ENCODE results near the gene PAFAH1B1.
"Not testable (repeated sequence)": the region's sequence is repeated elsewhere in the genome, so short reads cannot be mapped to it uniquely, and the experiment has no call there.

PAFAH1B1 gene

DNA sequence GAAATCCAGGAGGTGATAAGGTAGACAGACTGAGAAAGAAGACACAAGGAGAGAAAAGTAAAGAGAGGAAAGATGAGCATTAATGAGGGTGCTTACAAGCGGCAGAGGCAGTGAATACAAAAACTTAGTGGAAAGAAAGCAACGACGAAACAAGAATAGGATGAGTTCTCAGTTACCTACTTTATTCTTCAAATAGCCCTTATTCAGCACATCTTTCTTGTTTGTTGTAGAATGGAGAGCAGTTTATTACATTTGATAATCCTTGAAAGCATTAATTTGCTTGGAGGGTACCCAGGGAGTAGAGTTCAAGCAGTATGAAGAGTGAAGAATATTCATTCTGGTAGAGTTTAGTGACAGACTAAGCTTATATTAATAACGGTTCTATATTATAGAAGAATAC is 22.4 kb downstream of the PAFAH1B1 start:
- Histone ChIP-seq H3K4me3 (ENCODE audit: low read depth, low read length) (no peak overlapping the region), H3K27ac (ENCODE audit: low read depth, low read length) (no peak overlapping the region), H3K36me3 (ENCODE audit: control insufficient read depth, insufficient read depth, low read length) (peaks cover 9% of the 10 kb centered on the region), H3K27me3 (ENCODE audit: control insufficient read depth, insufficient read depth, low read length) (no peaks in the 10 kb centered on the region), H3K4me1 (ENCODE audit: control insufficient read depth, insufficient read depth, low read length) (0 out of 2 replicates have a peak, but pooled peaks cover 3% of the 10 kb centered on the region), H3K9ac (ENCODE audit: low read length) (no peak overlapping the region), H3K9me3 (ENCODE audit: control insufficient read depth, insufficient read depth, low read depth, low read length) (peaks cover 4% of the 10 kb centered on the region; the same call in 1 of the 2 replicates)

GRCh38 chr17:2621241-2621640 is 27.8 kb downstream of the PAFAH1B1 start:
- Histone ChIP-seq H3K4me3 (ENCODE audit: low read depth, low read length) (no peak overlapping the region), H3K4me1 (ENCODE audit: control insufficient read depth, insufficient read depth, low read length) (peaks cover 6% of the 10 kb centered on the region; the same call in 1 of the 2 replicates), H3K27ac (ENCODE audit: low read depth, low read length) (no peak overlapping the region), H3K27me3 (ENCODE audit: control insufficient read depth, insufficient read depth, low read length) (no peaks in the 10 kb centered on the region), H3K9ac (ENCODE audit: low read length) (no peak overlapping the region), H3K9me3 (ENCODE audit: control insufficient read depth, insufficient read depth, low read depth, low read length) (peaks cover 22% of the 10 kb centered on the region), H3K36me3 (ENCODE audit: control insufficient read depth, insufficient read depth, low read length) (peaks cover 27% of the 10 kb centered on the region)

- H3K36me3 ChIP-seq (ENCODE audit: control insufficient read depth, insufficient read depth, low read length): peaks cover 27% of the 10 kb centered on the region
- H3K4me3 ChIP-seq (ENCODE audit: low read depth, low read length); H3K9ac ChIP-seq (ENCODE audit: low read length); H3K27ac ChIP-seq (ENCODE audit: low read depth, low read length); H3K4me1 ChIP-seq (ENCODE audit: control insufficient read depth, insufficient read depth, low read length); H3K27me3 ChIP-seq (ENCODE audit: control insufficient read depth, insufficient read depth, low read length): not testable (repeated sequence)
- peaks cover 22% of the 10 kb centered on the region for H3K9me3 ChIP-seq (ENCODE audit: control insufficient read depth, insufficient read depth, low read depth, low read length)
These were observed 28.5 kb downstream of the PAFAH1B1 start for GRCh38 chr17:2621951-2622405.

DNA sequence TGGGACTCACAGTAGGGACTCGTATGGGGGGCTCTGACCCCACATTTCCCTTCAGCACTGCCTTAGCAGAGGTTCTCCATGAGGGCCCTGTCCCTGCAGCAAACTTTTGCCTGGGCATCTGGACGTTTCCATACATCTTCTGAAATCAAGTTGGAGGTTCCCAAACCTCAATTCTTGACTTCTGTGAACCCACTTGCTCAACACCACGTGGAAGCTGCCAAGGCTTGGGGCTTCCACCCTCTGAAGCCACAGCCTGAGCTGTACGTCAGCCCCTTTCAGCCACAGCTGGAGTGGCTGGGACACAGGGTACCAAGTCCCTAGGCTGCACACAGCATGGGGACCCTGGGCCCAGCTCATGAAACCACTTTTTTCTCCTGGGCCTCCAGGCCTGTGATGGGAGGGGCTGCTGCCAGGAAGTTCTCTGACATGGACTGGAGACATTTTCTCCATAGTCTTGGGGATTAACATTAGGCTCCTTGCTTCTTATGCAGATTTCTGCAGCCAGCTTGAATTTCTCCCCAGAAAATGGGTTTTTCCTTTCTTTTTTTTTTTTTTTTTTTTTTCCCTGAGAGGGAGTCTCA is 29.4 kb downstream of the PAFAH1B1 start:
- H3K9ac ChIP-seq (ENCODE audit: low read length); H3K27me3 ChIP-seq (ENCODE audit: control insufficient read depth, insufficient read depth, low read length); H3K27ac ChIP-seq (ENCODE audit: low read depth, low read length); H3K4me3 ChIP-seq (ENCODE audit: low read depth, low read length); H3K4me1 ChIP-seq (ENCODE audit: control insufficient read depth, insufficient read depth, low read length): not testable (repeated sequence)
- Histone ChIP-seq H3K36me3 (ENCODE audit: control insufficient read depth, insufficient read depth, low read length) (peaks cover 24% of the 10 kb centered on the region), H3K9me3 (ENCODE audit: control insufficient read depth, insufficient read depth, low read depth, low read length) (peaks cover 29% of the 10 kb centered on the region)

DNA sequence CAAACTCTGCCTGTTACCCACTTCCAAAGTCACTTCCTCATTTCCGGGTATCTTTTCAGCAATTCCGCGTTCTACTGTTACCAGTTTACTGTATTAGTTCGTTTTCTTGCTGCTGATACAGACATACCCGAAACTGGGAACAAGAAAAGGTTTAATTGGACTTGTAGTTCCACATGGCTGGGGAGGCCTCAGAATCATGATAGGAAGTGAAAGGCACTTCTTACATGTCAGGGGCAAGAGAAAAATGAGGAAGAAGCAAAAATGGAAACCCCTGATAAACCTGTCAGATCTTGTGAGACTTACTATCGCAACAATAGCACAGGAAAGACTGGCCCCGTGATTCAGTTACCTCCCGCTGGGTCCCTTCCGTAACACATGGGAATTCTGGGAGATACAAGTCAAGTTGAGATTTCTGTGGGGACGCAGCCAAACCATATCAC is 30.9 kb downstream of the PAFAH1B1 start:
- H3K27ac ChIP-seq (ENCODE audit: low read depth, low read length): no peak overlapping the region

DNA sequence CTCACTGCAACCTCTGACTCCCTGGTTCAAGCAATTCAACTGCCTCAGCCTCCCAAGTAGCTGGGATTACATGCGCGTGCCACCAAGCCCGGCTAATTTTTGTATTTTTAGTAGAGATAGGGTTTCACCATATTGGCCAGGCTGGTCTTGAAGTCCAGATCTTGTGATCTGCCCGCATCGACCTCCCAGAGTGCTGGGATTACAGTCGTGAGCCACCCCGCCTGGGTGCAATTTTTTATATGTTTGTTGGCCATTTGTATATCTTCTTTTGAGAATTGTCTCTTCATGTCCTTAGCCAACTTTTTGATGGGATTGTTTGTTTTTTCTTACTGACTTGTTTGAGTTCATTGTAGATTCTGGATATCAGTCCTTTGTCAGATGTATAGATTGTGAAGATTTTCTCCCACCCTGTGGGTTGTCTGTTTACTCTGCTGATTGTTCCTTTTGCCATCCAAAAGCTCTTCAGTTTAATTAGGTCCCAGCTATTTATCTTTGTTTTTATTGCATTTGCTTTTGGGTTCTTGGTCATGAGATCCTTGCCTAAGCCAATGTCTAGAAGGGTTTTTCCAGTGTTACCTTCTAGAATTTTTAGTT is 33.3 kb downstream of the PAFAH1B1 start:
- H3K4me3 ChIP-seq (ENCODE audit: low read depth, low read length); H3K27me3 ChIP-seq (ENCODE audit: control insufficient read depth, insufficient read depth, low read length); H3K27ac ChIP-seq (ENCODE audit: low read depth, low read length); H3K9ac ChIP-seq (ENCODE audit: low read length): not testable (repeated sequence)
- peaks cover 14% of the 10 kb centered on the region for H3K36me3 ChIP-seq (ENCODE audit: control insufficient read depth, insufficient read depth, low read length)
- H3K9me3 ChIP-seq (ENCODE audit: control insufficient read depth, insufficient read depth, low read depth, low read length): peaks cover 19% of the 10 kb centered on the region
- peaks cover 18% of the 10 kb centered on the region for H3K4me1 ChIP-seq (ENCODE audit: control insufficient read depth, insufficient read depth, low read length)

More for the DNA sequence above, 30.9 kb downstream of the PAFAH1B1 start:
- H3K4me3 ChIP-seq (ENCODE audit: low read depth, low read length): no peak overlapping the region
- peaks cover 24% of the 10 kb centered on the region for H3K36me3 ChIP-seq (ENCODE audit: control insufficient read depth, insufficient read depth, low read length)
- H3K9me3 ChIP-seq (ENCODE audit: control insufficient read depth, insufficient read depth, low read depth, low read length): peaks cover 29% of the 10 kb centered on the region
- peaks cover 6% of the 10 kb centered on the region; the same call in 1 of the 2 replicates for H3K4me1 ChIP-seq (ENCODE audit: control insufficient read depth, insufficient read depth, low read length)
- no peaks in the 10 kb centered on the region for H3K27me3 ChIP-seq (ENCODE audit: control insufficient read depth, insufficient read depth, low read length)
- no peak overlapping the region for H3K9ac ChIP-seq (ENCODE audit: low read length)

GRCh38 chr17:2628922-2629321 is 35.5 kb downstream of the PAFAH1B1 start:
- not testable (repeated sequence) for H3K4me3 ChIP-seq (ENCODE audit: low read depth, low read length); H3K27me3 ChIP-seq (ENCODE audit: control insufficient read depth, insufficient read depth, low read length); H3K36me3 ChIP-seq (ENCODE audit: control insufficient read depth, insufficient read depth, low read length); H3K9ac ChIP-seq (ENCODE audit: low read length); H3K9me3 ChIP-seq (ENCODE audit: control insufficient read depth, insufficient read depth, low read depth, low read length); H3K27ac ChIP-seq (ENCODE audit: low read depth, low read length)
- peaks cover 18% of the 10 kb centered on the region for H3K4me1 ChIP-seq (ENCODE audit: control insufficient read depth, insufficient read depth, low read length)

DNA sequence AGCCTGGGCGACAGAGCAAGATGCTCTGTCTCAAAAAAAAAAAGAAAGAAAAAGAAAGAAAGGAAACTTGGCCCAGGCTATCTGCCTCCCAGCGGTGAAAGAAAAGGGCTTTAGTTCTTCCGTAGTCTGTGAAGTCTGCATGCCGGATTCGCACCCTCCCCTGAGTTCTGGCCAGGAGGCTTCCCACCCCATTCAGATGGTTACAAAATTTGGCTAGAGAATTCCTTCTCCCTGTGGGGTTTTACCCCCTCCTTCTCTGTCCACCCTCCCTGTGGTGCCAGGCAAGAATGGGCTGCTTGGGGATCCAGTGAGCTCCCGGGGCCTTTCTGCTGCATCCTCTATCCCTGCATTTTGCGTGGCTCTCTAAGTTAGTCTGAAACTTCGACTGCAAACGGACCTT is 37.8 kb downstream of the PAFAH1B1 start:
- peaks cover 6% of the 10 kb centered on the region; the same call in 1 of the 2 replicates for H3K9me3 ChIP-seq (ENCODE audit: control insufficient read depth, insufficient read depth, low read depth, low read length)
- H3K4me1 ChIP-seq (ENCODE audit: control insufficient read depth, insufficient read depth, low read length): peaks cover 20% of the 10 kb centered on the region
- no peak overlapping the region for H3K9ac ChIP-seq (ENCODE audit: low read length)
- no peaks in the 10 kb centered on the region for H3K27me3 ChIP-seq (ENCODE audit: control insufficient read depth, insufficient read depth, low read length)
- no peak overlapping the region for H3K27ac ChIP-seq (ENCODE audit: low read depth, low read length)
- H3K4me3 ChIP-seq (ENCODE audit: low read depth, low read length): no peak overlapping the region
- no peaks in the 10 kb centered on the region; the same call in 1 of the 2 replicates for H3K36me3 ChIP-seq (ENCODE audit: control insufficient read depth, insufficient read depth, low read length)

GRCh38 chr17:2634361-2634960 is 41.0 kb downstream of the PAFAH1B1 start:
- H3K9ac ChIP-seq (ENCODE audit: low read length): no peak overlapping the region
- H3K27ac ChIP-seq (ENCODE audit: low read depth, low read length): no peak overlapping the region
- H3K36me3 ChIP-seq (ENCODE audit: control insufficient read depth, insufficient read depth, low read length): peaks cover 14% of the 10 kb centered on the region
- peaks cover 20% of the 10 kb centered on the region for H3K4me1 ChIP-seq (ENCODE audit: control insufficient read depth, insufficient read depth, low read length)
- H3K4me3 ChIP-seq (ENCODE audit: low read depth, low read length): no peak overlapping the region
- H3K27me3 ChIP-seq (ENCODE audit: control insufficient read depth, insufficient read depth, low read length): no peaks in the 10 kb centered on the region
- H3K9me3 ChIP-seq (ENCODE audit: control insufficient read depth, insufficient read depth, low read depth, low read length): no peaks in the 10 kb centered on the region

DNA sequence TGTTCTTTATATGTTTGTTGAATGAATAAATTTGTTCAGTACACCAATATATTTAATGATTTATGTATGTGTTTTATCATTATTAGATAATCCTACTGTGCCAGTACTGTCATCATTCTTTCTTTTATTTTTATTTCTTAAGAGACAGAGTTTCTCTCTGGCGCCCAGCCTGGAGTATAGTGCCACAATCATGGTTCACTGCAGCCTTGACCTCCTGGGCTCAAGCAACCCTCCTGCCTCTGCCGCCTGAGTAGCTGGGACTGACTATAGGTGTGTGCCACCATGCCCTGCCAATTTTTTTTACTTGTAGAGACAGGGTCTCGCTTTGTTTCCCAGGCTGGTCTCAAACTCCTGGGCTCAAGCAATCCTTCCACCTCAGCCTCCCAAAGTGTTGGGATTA is 41.8 kb downstream of the PAFAH1B1 start:
- no peaks in the 10 kb centered on the region for H3K27me3 ChIP-seq (ENCODE audit: control insufficient read depth, insufficient read depth, low read length)
- H3K9me3 ChIP-seq (ENCODE audit: control insufficient read depth, insufficient read depth, low read depth, low read length): no peaks in the 10 kb centered on the region
- H3K27ac ChIP-seq (ENCODE audit: low read depth, low read length): no peak overlapping the region
- H3K4me1 ChIP-seq (ENCODE audit: control insufficient read depth, insufficient read depth, low read length): peaks cover 17% of the 10 kb centered on the region; the same call in 1 of the 2 replicates
- H3K9ac ChIP-seq (ENCODE audit: low read length): no peak overlapping the region
- H3K36me3 ChIP-seq (ENCODE audit: control insufficient read depth, insufficient read depth, low read length): peaks cover 19% of the 10 kb centered on the region
- no peak overlapping the region for H3K4me3 ChIP-seq (ENCODE audit: low read depth, low read length)

DNA sequence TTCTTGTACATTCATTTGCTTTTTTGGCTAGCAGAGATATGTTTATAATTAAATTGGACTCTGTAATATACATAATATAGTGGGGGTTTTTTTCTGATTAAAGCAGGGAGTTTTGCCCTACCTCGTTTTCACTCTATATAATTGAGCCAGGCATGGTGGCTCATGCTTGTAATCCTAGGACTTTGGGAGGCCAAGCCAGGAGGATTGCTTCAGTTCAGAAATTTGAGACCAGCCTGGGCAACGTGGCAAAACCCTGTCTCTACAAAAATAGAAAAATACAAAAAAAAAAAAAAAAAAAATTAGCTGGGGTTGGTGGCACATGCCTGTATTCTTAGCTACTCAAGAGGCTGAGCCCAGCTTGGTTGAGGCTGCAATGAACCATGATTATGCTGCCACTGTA is 42.2 kb downstream of the PAFAH1B1 start:
- Histone ChIP-seq H3K4me3 (ENCODE audit: low read depth, low read length) (no peak overlapping the region), H3K4me1 (ENCODE audit: control insufficient read depth, insufficient read depth, low read length) (peaks cover 15% of the 10 kb centered on the region; the same call in 1 of the 2 replicates), H3K9me3 (ENCODE audit: control insufficient read depth, insufficient read depth, low read depth, low read length) (no peaks in the 10 kb centered on the region), H3K27ac (ENCODE audit: low read depth, low read length) (no peak overlapping the region), H3K9ac (ENCODE audit: low read length) (no peak overlapping the region), H3K27me3 (ENCODE audit: control insufficient read depth, insufficient read depth, low read length) (no peaks in the 10 kb centered on the region), H3K36me3 (ENCODE audit: control insufficient read depth, insufficient read depth, low read length) (peaks cover 22% of the 10 kb centered on the region)

Measured in HUES6 (cell line).